Uterus (tissue), 4 donors: Measurements from ENCODE around the gene MAP3K14. TPM values are rescaled to one million over a fixed set of nuclear protein-coding genes. Genes with fewer than 3 reads are reported as not detected.
A peak's percentile ranks its signal among the peaks of the same experiment; 100 is the strongest.

Source experiments
- DNase-seq, 2 donors: peaks; one replicate each; pipeline ENCODE4 v3.0.0-alpha.2; 2019 to 2020
- H3K27ac ChIP-seq, 2 donors: fragments of 200-600 bp; sonication (generic); 1 replicate in 1 of 2; 2 replicates in 1 of 2; pipeline ENCODE4 v1.5.1; 2016 to 2018
- H3K27me3 ChIP-seq, 2 donors: fragments of 200-600 bp; sonication (generic); one replicate each; pipeline ENCODE4 v1.5.1; 2018 to 2019; ENCODE audit warnings: control low read depth in 1 of 2
- H3K36me3 ChIP-seq, 2 donors: fragments of 200-600 bp; sonication (generic); one replicate each; pipeline ENCODE4 v1.5.1; 2019; ENCODE audit warnings: control low read depth in 1 of 2
- H3K4me1 ChIP-seq, 2 donors: fragments of 200-600 bp; sonication (generic); one replicate each; pipeline ENCODE4 v1.5.1; 2018 to 2019; ENCODE audit warnings: control low read depth in 1 of 2
- H3K4me3 ChIP-seq, 2 donors: fragments of 200-600 bp; sonication (generic); 1 replicate in 1 of 2; 2 replicates in 1 of 2; pipeline ENCODE4 v1.5.1; 2018 to 2019; ENCODE audit warnings: mild to moderate bottlenecking in 1 of 2
- H3K9me3 ChIP-seq, 2 donors: fragments of 200-600 bp; sonication (generic); one replicate each; pipeline ENCODE4 v1.5.1; 2019; ENCODE audit warnings: control low read depth in 1 of 2
- POLR2A ChIP-seq, 2 donors: fragments of 450-650 bp; IDR thresholded peaks; one replicate each; pipeline ENCODE4 v1.6.1; 2016; ENCODE audit warnings: antibody characterized with exemption in 2 of 2, mild to moderate bottlenecking in 1 of 2, moderate library complexity in 1 of 2
- intact Hi-C: fragments of 100-400 bp; cut with DNase I; formaldehyde crosslinking; loops from one replicate; pipeline ENCODE4 v1.15.1; 2023; ENCODE audit warnings: low total_unique reads
- total RNA-seq, 4 donors: library from RNA; depleted of rRNA in 3 of 4; stranded (reverse); fragments of >200 nt in 3 of 4; gene quantifications; one replicate each; pipeline versions ENCODE4 v1.1.0 to v1.2.4, GENCODE V29; 2014 to 2023
- TF ChIP-seq, protein P1 (sequence below), 4 experiments: fragments of 200-600 bp in 2 of 4; fragments of 450-650 bp in 2 of 4; sonication (generic) in 2 of 4; IDR thresholded peaks; one replicate each; pipeline ENCODE4 v1.5.1; 2016 to 2019; ENCODE audit warnings: antibody characterized with exemption in 4 of 4, mild to moderate bottlenecking in 2 of 4, moderate library complexity in 1 of 4
- donor health status: DM: yes; HTN: yes; CAD: no.

MAP3K14 gene
- total RNA-seq, 4 donors from 2014 or later: 1.0 to 22.1 (median 4.9) TPM

GRCh38 chr17:45225964-45226530, 90.8 kb downstream of the MAP3K14 start:
- no peak for TF ChIP-seq POLR2A (IDR thresholded peaks at IDR 0.05)
- TF ChIP-seq, protein P1, sequence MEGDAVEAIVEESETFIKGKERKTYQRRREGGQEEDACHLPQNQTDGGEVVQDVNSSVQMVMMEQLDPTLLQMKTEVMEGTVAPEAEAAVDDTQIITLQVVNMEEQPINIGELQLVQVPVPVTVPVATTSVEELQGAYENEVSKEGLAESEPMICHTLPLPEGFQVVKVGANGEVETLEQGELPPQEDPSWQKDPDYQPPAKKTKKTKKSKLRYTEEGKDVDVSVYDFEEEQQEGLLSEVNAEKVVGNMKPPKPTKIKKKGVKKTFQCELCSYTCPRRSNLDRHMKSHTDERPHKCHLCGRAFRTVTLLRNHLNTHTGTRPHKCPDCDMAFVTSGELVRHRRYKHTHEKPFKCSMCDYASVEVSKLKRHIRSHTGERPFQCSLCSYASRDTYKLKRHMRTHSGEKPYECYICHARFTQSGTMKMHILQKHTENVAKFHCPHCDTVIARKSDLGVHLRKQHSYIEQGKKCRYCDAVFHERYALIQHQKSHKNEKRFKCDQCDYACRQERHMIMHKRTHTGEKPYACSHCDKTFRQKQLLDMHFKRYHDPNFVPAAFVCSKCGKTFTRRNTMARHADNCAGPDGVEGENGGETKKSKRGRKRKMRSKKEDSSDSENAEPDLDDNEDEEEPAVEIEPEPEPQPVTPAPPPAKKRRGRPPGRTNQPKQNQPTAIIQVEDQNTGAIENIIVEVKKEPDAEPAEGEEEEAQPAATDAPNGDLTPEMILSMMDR (IDR thresholded peaks at IDR 0.05): no peak
- H3K4me3 ChIP-seq: no peak overlapping the region
- intact Hi-C loops: loop anchor here (5.0 kb wide), 1 partner anchor 161 kb away; no protein-coding TSS in a partner anchor
- no peaks in the 10 kb centered on the region for H3K27me3 ChIP-seq
- no peaks in the 10 kb centered on the region for H3K9me3 ChIP-seq
- no peaks in the 10 kb centered on the region for H3K36me3 ChIP-seq
- peaks cover 0 to 6% of the 10 kb centered on the region in 2 donors for H3K4me1 ChIP-seq
- H3K27ac ChIP-seq: peak overlapping the region; percentile 5 to 58
- peak in 1 of 2 donors; percentile 50 for DNase-seq

DNA sequence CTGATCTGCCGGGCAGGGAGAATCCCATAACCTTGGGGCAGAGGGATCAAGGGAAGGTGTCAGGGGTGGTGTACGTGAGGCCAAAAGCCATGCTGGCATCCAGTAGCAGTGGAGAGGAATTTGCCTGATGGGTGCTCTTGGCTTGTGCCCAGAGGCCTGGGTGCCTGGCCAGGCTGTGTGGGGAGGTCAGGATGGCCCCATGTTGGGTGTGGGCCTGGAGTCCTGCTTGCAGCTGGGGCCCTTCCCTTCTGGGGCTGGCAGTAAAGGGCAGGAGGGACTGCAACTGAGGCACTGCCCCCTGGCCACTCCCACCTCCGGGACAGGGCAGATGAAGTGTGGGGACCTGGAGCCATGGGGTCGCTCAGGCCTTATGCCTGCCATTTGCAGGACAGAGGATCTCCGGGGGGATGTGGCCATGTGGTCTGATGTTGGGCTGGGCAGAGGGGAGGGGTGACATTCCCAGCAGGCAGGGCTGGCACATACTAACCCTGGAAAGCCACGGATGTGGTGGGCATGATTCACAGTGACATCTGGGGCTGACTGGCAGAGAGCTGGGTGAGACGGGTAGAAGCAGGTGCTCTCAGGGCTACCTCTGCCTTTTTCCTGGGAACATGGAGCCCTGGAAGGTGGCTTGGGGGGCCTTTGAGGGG, 91.6 kb downstream of the MAP3K14 start:
- DNase-seq: no peak
- intact Hi-C loops: loop anchor here (5.0 kb wide), 1 partner anchor 162 kb away; no protein-coding TSS in a partner anchor
- H3K36me3 ChIP-seq: no peaks in the 10 kb centered on the region
- no peaks in the 10 kb centered on the region for H3K27me3 ChIP-seq
- no peaks in the 10 kb centered on the region for H3K9me3 ChIP-seq
- no peak for TF ChIP-seq POLR2A (IDR thresholded peaks at IDR 0.05)
- TF ChIP-seq, protein P1 (IDR thresholded peaks at IDR 0.05): no peak
- peaks cover 0 to 6% of the 10 kb centered on the region in 2 donors for H3K4me1 ChIP-seq
- no peak overlapping the region for H3K4me3 ChIP-seq
- no peak overlapping the region for H3K27ac ChIP-seq

DNA sequence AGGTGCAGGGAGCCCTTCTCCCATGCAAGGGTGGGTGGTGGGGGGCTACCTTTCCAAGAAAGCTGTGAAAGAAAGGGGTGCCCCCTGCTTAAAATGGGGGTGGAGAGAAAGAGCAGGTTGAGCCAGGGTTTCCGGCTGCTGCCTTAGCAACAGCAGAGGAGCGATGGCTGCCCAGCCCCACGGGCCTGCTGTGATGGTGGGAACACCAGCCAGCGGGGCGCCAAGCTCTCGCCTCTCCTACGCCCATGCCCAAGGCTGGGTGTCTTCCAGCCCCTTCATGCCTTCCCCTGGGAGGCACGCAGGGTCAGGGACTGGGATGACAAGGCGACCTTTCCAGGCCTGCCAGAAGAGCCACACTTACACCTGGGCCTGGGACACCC, 92.2 kb downstream of the MAP3K14 start:
- intact Hi-C loops: loop anchor here (5.0 kb wide), 1 partner anchor 163 kb away; no protein-coding TSS in a partner anchor
- H3K4me1 ChIP-seq: peaks cover 0 to 6% of the 10 kb centered on the region in 2 donors

GRCh38 chr17:45223539-45224528, 93.0 kb downstream of the MAP3K14 start:
- H3K9me3 ChIP-seq: no peaks in the 10 kb centered on the region
- no peak overlapping the region for H3K27ac ChIP-seq
- TF ChIP-seq, protein P1 (IDR thresholded peaks at IDR 0.05): no peak
- TF ChIP-seq POLR2A (IDR thresholded peaks at IDR 0.05): no peak
- no peaks in the 10 kb centered on the region for H3K36me3 ChIP-seq
- DNase-seq: no peak
- H3K4me3 ChIP-seq: no peak overlapping the region
- no peaks in the 10 kb centered on the region for H3K27me3 ChIP-seq
- peaks cover 0 to 6% of the 10 kb centered on the region in 2 donors for H3K4me1 ChIP-seq
- intact Hi-C loops: no loop called here

More for the DNA sequence above, 92.2 kb downstream of the MAP3K14 start:
- H3K36me3 ChIP-seq: no peaks in the 10 kb centered on the region
- H3K4me3 ChIP-seq: no peak overlapping the region
- TF ChIP-seq, protein P1 (IDR thresholded peaks at IDR 0.05): no peak
- TF ChIP-seq POLR2A (IDR thresholded peaks at IDR 0.05): no peak
- H3K27me3 ChIP-seq: no peaks in the 10 kb centered on the region
- H3K27ac ChIP-seq: no peak overlapping the region
- H3K9me3 ChIP-seq: no peaks in the 10 kb centered on the region
- no peak for DNase-seq
